DND-41 (cell line): Measurements from ENCODE around the gene COLEC12.

Experiments used
- CTCF ChIP-seq: IDR thresholded peaks from 2 replicates; pipeline ENCODE4 v1.5.1; 2012; ENCODE audit warnings: borderline replicate concordance, low read length, moderate library complexity, mild to moderate bottlenecking; ENCODE audit not compliant: poor library complexity, severe bottlenecking; ENCODE audit errors: extremely low read depth
- EZH2 ChIP-seq: IDR thresholded peaks from 3 replicates; pipeline ENCODE4 v1.6.1; 2012; ENCODE audit warnings: borderline replicate concordance, low read depth, mild to moderate bottlenecking, moderate library complexity, low read length, inconsistent platforms; ENCODE audit not compliant: severe bottlenecking

GRCh38 chr18:410047-410455 is 90.5 kb downstream of the COLEC12 start:
- TF ChIP-seq CTCF (no peak), EZH2 (no peak)
